NCI-H2227 (cell line): ENCODE data around the gene ASCL3.
"Not testable (repeated sequence)": the region's sequence is repeated elsewhere in the genome, so short reads cannot be mapped to it uniquely, and the experiment has no call there.

Source experiments
- DNase-seq: peaks from one replicate; lab custom pipeline; 2025; ENCODE audit not compliant: unreplicated experiment; lab: John Stamatoyannopoulos, UW

Gene ASCL3

GRCh38 chr11:8948886-8949285 lies 6.1 kb upstream of the ASCL3 start:
- DNase-seq, result no peak

GRCh38 chr11:8947230-8947943 lies 4.6 kb upstream of the ASCL3 start:
- DNase-seq, result no peak

- no peak for DNase-seq
Measured at GRCh38 chr11:8941341-8942103, 1.3 kb downstream of the ASCL3 start.

- DNase-seq, result no peak
Measured at GRCh38 chr11:8937659-8938058, 5.2 kb downstream of the ASCL3 start.

GRCh38 chr11:8937159-8937558 lies 5.7 kb downstream of the ASCL3 start:
- DNase-seq, result no peak

GRCh38 chr11:8935789-8936188 lies 7.0 kb downstream of the ASCL3 start:
- not testable (repeated sequence) for DNase-seq

GRCh38 chr11:8934742-8935488 lies 7.9 kb downstream of the ASCL3 start:
- no peak for DNase-seq

- DNase-seq, result no peak
Measured at GRCh38 chr11:8933931-8934330, 8.9 kb downstream of the ASCL3 start.

- DNase-seq, result no peak
Measured at GRCh38 chr11:8932564-8933180, 10.1 kb downstream of the ASCL3 start, which contains the start of gene C11orf16. Gene C11orf16 (minus strand): TSS chr11:8932947. CDS start chr11:8932308, 639 bp downstream.

GRCh38 chr11:8930456-8931175 lies 12.2 kb downstream of the ASCL3 start:
- no peak for DNase-seq

- no peak for DNase-seq
Measured at GRCh38 chr11:8928981-8929615, 13.7 kb downstream of the ASCL3 start.

- no peak for DNase-seq
Measured at GRCh38 chr11:8928205-8928604, 14.6 kb downstream of the ASCL3 start.

- no peak for DNase-seq
Measured at GRCh38 chr11:8927233-8927632, 15.6 kb downstream of the ASCL3 start.

- DNase-seq, result no peak
Measured at GRCh38 chr11:8926236-8926635, 16.6 kb downstream of the ASCL3 start.

- DNase-seq, result no peak
Measured at GRCh38 chr11:8925711-8926110, 17.1 kb downstream of the ASCL3 start.

- DNase-seq, result no peak
Measured at GRCh38 chr11:8922691-8923090, 20.1 kb downstream of the ASCL3 start.

- DNase-seq, result no peak
Measured at GRCh38 chr11:8917157-8917825, 25.5 kb downstream of the ASCL3 start.

GRCh38 chr11:8914661-8915018 lies 28.2 kb downstream of the ASCL3 start:
- DNase-seq, result no peak

- peak; percentile 65 for DNase-seq
Measured at GRCh38 chr11:8913961-8914660, 28.7 kb downstream of the ASCL3 start.
